HL-60 (cell line): ENCODE results near the gene KRCC1.
A peak's percentile ranks its signal among the peaks of the same experiment; 100 is the strongest.
"Not testable (repeated sequence)": the region's sequence is repeated elsewhere in the genome, so short reads cannot be mapped to it uniquely, and the experiment has no call there.

ENCODE experiments used
- DNase-seq, 2 experiments: peaks; one replicate each; pipeline ENCODE4 v3.0.0-alpha.2; 2010 to 2020; ENCODE audit warnings: low read depth in 1 of 2, low spot score in 1 of 2
- H3K27ac ChIP-seq: fragments of 250-450 bp; sonication (Bioruptor Pico); replicated peaks from 2 replicates; pipeline ENCODE4 v1.5.1; 2020; ENCODE audit warnings: mild to moderate bottlenecking, moderate library complexity
- H3K27me3 ChIP-seq: fragments of 250-450 bp; sonication (Bioruptor Pico); 2 replicates; pipeline ENCODE4 v1.5.1; 2021; ENCODE audit warnings: mild to moderate bottlenecking, moderate library complexity; ENCODE audit not compliant: insufficient read depth, poor library complexity, severe bottlenecking
- H3K4me3 ChIP-seq: replicated peaks from 2 replicates; pipeline ENCODE4 v1.5.1; 2011; ENCODE audit warnings: mild to moderate bottlenecking, control low read depth, low read length; ENCODE audit not compliant: insufficient read depth
- CTCF ChIP-seq: IDR thresholded peaks from one replicate; pipeline ENCODE4 v1.5.1; 2011; ENCODE audit warnings: low read length, control low read depth, inconsistent platforms; ENCODE audit not compliant: insufficient read depth
- GABPA ChIP-seq: IDR thresholded peaks from 2 replicates; pipeline ENCODE4 v1.6.1; 2012; ENCODE audit warnings: low read depth
- POLR2AphosphoS5 ChIP-seq: IDR thresholded peaks from 2 replicates; pipeline ENCODE4 v1.6.1; 2012; ENCODE audit warnings: low read depth
- REST ChIP-seq: IDR thresholded peaks from 2 replicates; pipeline ENCODE4 v1.6.1; 2012; ENCODE audit warnings: low read depth; ENCODE audit not compliant: insufficient replicate concordance
- SPI1 ChIP-seq: IDR thresholded peaks from 2 replicates; pipeline ENCODE4 v1.6.1; 2012; ENCODE audit warnings: low read depth, mild to moderate bottlenecking, borderline replicate concordance

KRCC1 gene

GRCh38 chr2:88000474-88000873, 55.1 kb downstream of the KRCC1 start:
- DNase-seq, H3K27ac ChIP-seq, H3K4me3 ChIP-seq, H3K27me3 ChIP-seq: not testable (repeated sequence)

GRCh38 chr2:87996570-87996969, 59.0 kb downstream of the KRCC1 start:
- TF ChIP-seq POLR2AphosphoS5, result peak; percentile 71
- TF ChIP-seq REST, result no peak
- TF ChIP-seq SPI1, result no peak
- no peak for TF ChIP-seq GABPA
- TF ChIP-seq CTCF, result no peak
- H3K4me3 ChIP-seq, result no peak overlapping the region
- DNase-seq, result peak; percentile 22 to 69

GRCh38 chr2:87995756-87996155, 59.8 kb downstream of the KRCC1 start:
- TF ChIP-seq POLR2AphosphoS5 (no peak), SPI1 (no peak), CTCF (no peak), REST (no peak), GABPA (no peak)
- H3K27me3 ChIP-seq, result no peaks in the 10 kb centered on the region
- H3K4me3 ChIP-seq, result no peak overlapping the region

More at GRCh38 chr2:87996570-87996969, 59.0 kb downstream of the KRCC1 start:
- Histone ChIP-seq H3K27ac (no peak overlapping the region), H3K27me3 (no peaks in the 10 kb centered on the region)

GRCh38 chr2:87994304-87994850, 61.2 kb downstream of the KRCC1 start:
- not testable (repeated sequence) for DNase-seq, H3K4me3 ChIP-seq, H3K27me3 ChIP-seq, H3K27ac ChIP-seq

More at GRCh38 chr2:87995756-87996155, 59.8 kb downstream of the KRCC1 start:
- no peak for DNase-seq
- H3K27ac ChIP-seq, result no peak overlapping the region

GRCh38 chr2:87992569-87992968, 63.0 kb downstream of the KRCC1 start:
- not testable (repeated sequence) for H3K4me3 ChIP-seq, H3K27me3 ChIP-seq, DNase-seq, H3K27ac ChIP-seq

- H3K4me3 ChIP-seq, DNase-seq, H3K27ac ChIP-seq, H3K27me3 ChIP-seq: not testable (repeated sequence)
Measured at GRCh38 chr2:87987473-87987872, 68.1 kb downstream of the KRCC1 start.

- not testable (repeated sequence) for H3K4me3 ChIP-seq, H3K27ac ChIP-seq, H3K27me3 ChIP-seq, DNase-seq
Measured at GRCh38 chr2:87985902-87986301, 69.7 kb downstream of the KRCC1 start.

GRCh38 chr2:87981182-87981581, 74.4 kb downstream of the KRCC1 start:
- not testable (repeated sequence) for H3K27ac ChIP-seq, H3K4me3 ChIP-seq, DNase-seq, H3K27me3 ChIP-seq
